CD4-positive, alpha-beta T cell (primary cell): Measurements from ENCODE around the gene TMEM132E. TPM values are rescaled to one million over a fixed set of nuclear protein-coding genes. Genes with fewer than 3 reads are reported as not detected.

Experiments used
- ATAC-seq: fragments of 200-7000 bp; cut with Tn5 transposase; one replicate; pipeline ENCODE4 v1.10.0; 2022; ENCODE audit warnings: mild to moderate bottlenecking; ENCODE audit not compliant: poor library complexity
- CTCF ChIA-PET: fragments of 350-600 bp; sonication (Branson Sonifier 250); formaldehyde crosslinking; loops from one replicate; lab custom pipeline; 2021; ENCODE audit warnings: antibody characterized with exemption, inconsistent platforms; lab: Charles Lee
- POLR2A ChIA-PET: fragments of 350-600 bp; sonication (Branson Sonifier 250); formaldehyde crosslinking; loops from one replicate; lab custom pipeline; 2021; ENCODE audit warnings: antibody characterized with exemption, inconsistent platforms; lab: Charles Lee
- DNase-seq, 14 experiments: peaks; one replicate each; pipeline ENCODE4 v3.0.0-alpha.2; 2013 to 2020; ENCODE audit warnings: mixed read lengths in 2 of 14
- H3K27ac ChIP-seq, 2 donors: one replicate each; pipeline versions ENCODE4 v1.5.1 to v1.7.0; 2013; ENCODE audit warnings: low read length in 2 of 2, low read depth in 1 of 2, mild to moderate bottlenecking in 1 of 2
- H3K27me3 ChIP-seq, 2 experiments: 1 replicate in 1 of 2; 2 replicates in 1 of 2; pipeline versions ENCODE4 v1.6.1 to v1.7.0; 2013; ENCODE audit warnings: low read length in 2 of 2, control low read depth in 1 of 2, mild to moderate bottlenecking in 1 of 2, moderate library complexity in 1 of 2; ENCODE audit not compliant: insufficient read depth in 2 of 2, control insufficient read depth in 1 of 2
- H3K36me3 ChIP-seq: one replicate; pipeline ENCODE4 v1.6.1; 2013; ENCODE audit warnings: low read length, control low read depth; ENCODE audit not compliant: insufficient read depth
- H3K4me1 ChIP-seq: one replicate; pipeline ENCODE4 v1.6.1; 2013; ENCODE audit warnings: low read length, control low read depth; ENCODE audit not compliant: insufficient read depth
- H3K4me3 ChIP-seq: one replicate; pipeline ENCODE4 v1.5.1; 2013; ENCODE audit warnings: mild to moderate bottlenecking, low read length, moderate library complexity
- H3K9me3 ChIP-seq, 2 experiments: 1 replicate in 1 of 2; 2 replicates in 1 of 2; pipeline versions ENCODE4 v1.6.1 to v1.7.0; 2013; ENCODE audit warnings: low read length in 2 of 2, mild to moderate bottlenecking in 2 of 2, control low read depth in 1 of 2, moderate library complexity in 1 of 2; ENCODE audit not compliant: control insufficient read depth in 1 of 2, insufficient read depth in 1 of 2
- H3K27ac Mint-ChIP-seq: one replicate; pipeline ENCODE4 v1.8.0; 2020; ENCODE audit warnings: mixed read lengths
- H3K27me3 Mint-ChIP-seq: one replicate; pipeline ENCODE4 v1.8.0; 2021; ENCODE audit warnings: mixed read lengths
- H3K36me3 Mint-ChIP-seq: one replicate; pipeline ENCODE4 v1.8.0; 2021; ENCODE audit warnings: low read depth, mixed read lengths
- H3K4me1 Mint-ChIP-seq: one replicate; pipeline ENCODE4 v1.8.0; 2021; ENCODE audit warnings: low read depth, mixed read lengths
- H3K4me3 Mint-ChIP-seq: one replicate; pipeline ENCODE4 v1.8.0; 2020; ENCODE audit warnings: mild to moderate bottlenecking, mixed read lengths
- H3K9me3 Mint-ChIP-seq: one replicate; pipeline ENCODE4 v1.8.0; 2020; ENCODE audit warnings: mixed read lengths
- CTCF ChIP-seq: fragments of 200-600 bp; IDR thresholded peaks from one replicate; pipeline ENCODE4 v1.8.0; 2022; ENCODE audit warnings: antibody characterized with exemption, mild to moderate bottlenecking
- intact Hi-C, 2 experiments: fragments of 100-400 bp; cut with DNase I in 1 of 2; cut with micrococcal nuclease in 1 of 2; formaldehyde crosslinking; loops; one replicate each; pipeline versions ENCODE4 v1.15.1 to v1.9.0; 2023 to 2025; cut with DNase I, micrococcal nuclease
- total RNA-seq, 174 experiments: library from RNA in 2 of 174; stranded (reverse) in 2 of 174; gene quantifications; one replicate each; pipeline ENCODE4 v1.2.3 and lab custom pipeline; 2021 to 2026

TMEM132E gene
- total RNA-seq, 2 experiments from 2014 or later = 0.05 TPM; not detected in 1

- Mint-ChIP-seq H3K27ac (no peak overlapping the region), H3K27me3 (peaks cover 78% of the 10 kb centered on the region), H3K4me1 (no peaks in the 10 kb centered on the region), H3K9me3 (no peaks in the 10 kb centered on the region), H3K36me3 (no peaks in the 10 kb centered on the region), H3K4me3 (no peak overlapping the region)
- Histone ChIP-seq H3K4me1 (no peaks in the 10 kb centered on the region), H3K27ac (no peak overlapping the region), H3K4me3 (no peak overlapping the region), H3K36me3 (no peaks in the 10 kb centered on the region), H3K9me3 (peaks cover 0 to 3% of the 10 kb centered on the region in 2 experiments), H3K27me3 (peaks cover 35 to 36% of the 10 kb centered on the region in 2 experiments)
- ChIA-PET CTCF (no interaction called here), POLR2A (no interaction called here)
- no peak for TF ChIP-seq CTCF
- no peak for DNase-seq
- ATAC-seq = no peak
- intact Hi-C loops = no loop called here
Measured at GRCh38 chr17:34615326-34615725, 35.9 kb downstream of the TMEM132E start.

- no peak for ATAC-seq
- H3K27ac Mint-ChIP-seq = no peak overlapping the region
- H3K4me1 ChIP-seq = no peaks in the 10 kb centered on the region
- TF ChIP-seq CTCF = no peak
- peaks cover 28 to 29% of the 10 kb centered on the region in 2 experiments for H3K27me3 ChIP-seq
- no peaks in the 10 kb centered on the region for H3K36me3 ChIP-seq
- CTCF ChIA-PET = no interaction called here
- no peaks in the 10 kb centered on the region for H3K4me1 Mint-ChIP-seq
- H3K4me3 Mint-ChIP-seq = no peak overlapping the region
- no peak overlapping the region for H3K27ac ChIP-seq
- no peak overlapping the region for H3K4me3 ChIP-seq
- H3K9me3 ChIP-seq = peaks cover 0 to 3% of the 10 kb centered on the region in 2 experiments
- no peaks in the 10 kb centered on the region for H3K36me3 Mint-ChIP-seq
- DNase-seq = no peak
- POLR2A ChIA-PET = no interaction called here
- peaks cover 78% of the 10 kb centered on the region for H3K27me3 Mint-ChIP-seq
- H3K9me3 Mint-ChIP-seq = no peaks in the 10 kb centered on the region
- intact Hi-C loops = no loop called here
Measured at GRCh38 chr17:34616148-34616547, 36.8 kb downstream of the TMEM132E start.

- Mint-ChIP-seq H3K27ac (no peak overlapping the region), H3K9me3 (no peaks in the 10 kb centered on the region), H3K4me3 (no peak overlapping the region), H3K36me3 (no peaks in the 10 kb centered on the region), H3K4me1 (no peaks in the 10 kb centered on the region), H3K27me3 (peaks cover 78% of the 10 kb centered on the region)
- no peak overlapping the region for H3K4me3 ChIP-seq
- H3K9me3 ChIP-seq = peaks cover 0 to 3% of the 10 kb centered on the region in 2 experiments
- no peaks in the 10 kb centered on the region for H3K4me1 ChIP-seq
- no peak overlapping the region for H3K27ac ChIP-seq
- intact Hi-C loops = no loop called here
- H3K36me3 ChIP-seq = no peaks in the 10 kb centered on the region
- POLR2A ChIA-PET = no interaction called here
- no peak for TF ChIP-seq CTCF
- peaks cover 26 to 29% of the 10 kb centered on the region in 2 experiments for H3K27me3 ChIP-seq
- CTCF ChIA-PET = no interaction called here
- ATAC-seq (no peak), DNase-seq (no peak)
Measured at GRCh38 chr17:34617398-34617797, 38.0 kb downstream of the TMEM132E start.
